Measurements from ENCODE around the gene IL12RB2.

The IL12RB2 gene

DNA sequence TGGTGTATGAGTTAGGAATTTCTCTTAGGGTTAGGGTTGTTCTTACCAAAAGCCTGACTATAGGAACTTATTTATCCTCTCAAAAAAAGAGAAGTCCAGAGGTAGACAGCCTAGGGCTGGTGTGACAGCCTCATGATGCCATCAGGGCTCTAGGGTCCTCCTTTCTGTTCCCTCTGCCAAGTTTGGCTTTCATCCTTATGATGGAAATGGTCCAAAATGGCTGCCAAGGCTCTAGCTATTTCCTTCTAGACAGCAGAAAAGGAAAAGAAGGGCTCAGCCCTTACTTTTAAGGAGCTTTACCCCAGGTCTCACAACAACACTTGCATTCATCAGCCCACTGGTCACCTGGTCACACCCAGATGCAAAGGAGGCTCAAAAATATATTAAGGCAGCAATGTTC lies 44.5 kb downstream of the IL12RB2 start:
- no peak for DNase-seq

DNA sequence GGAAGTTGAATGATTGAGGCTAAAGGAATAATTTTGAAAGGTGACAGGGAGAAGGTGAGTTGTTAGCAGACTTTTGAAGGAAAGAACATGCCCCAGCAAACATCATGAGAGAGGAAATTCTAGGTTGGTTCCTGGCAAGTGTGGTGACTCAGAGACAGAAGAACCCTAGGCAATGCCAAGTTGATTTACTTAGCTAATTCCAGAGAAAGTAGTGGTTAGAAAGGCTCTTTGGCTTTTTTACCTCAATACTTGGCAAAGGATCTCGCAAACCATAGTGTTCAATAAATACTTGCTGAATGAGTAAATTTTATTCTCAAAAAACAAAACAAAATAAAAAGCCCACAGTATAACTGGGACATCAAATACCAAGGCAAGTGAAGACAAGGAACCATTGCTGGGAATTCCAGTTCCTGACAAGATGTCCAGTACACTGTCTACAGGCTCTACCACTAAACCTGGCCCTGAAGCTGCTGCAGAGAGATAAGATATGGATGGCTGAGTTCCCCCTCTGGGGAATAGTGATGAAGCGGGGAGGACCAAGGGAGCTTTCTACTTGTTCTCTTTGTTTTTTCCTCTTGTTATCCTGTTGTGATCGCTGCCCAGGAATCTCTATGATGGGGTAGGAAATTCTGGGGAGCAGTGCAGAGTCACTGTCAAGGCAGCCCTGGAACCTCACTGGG lies 48.2 kb downstream of the IL12RB2 start:
- peak; percentile 76 for DNase-seq

DNA sequence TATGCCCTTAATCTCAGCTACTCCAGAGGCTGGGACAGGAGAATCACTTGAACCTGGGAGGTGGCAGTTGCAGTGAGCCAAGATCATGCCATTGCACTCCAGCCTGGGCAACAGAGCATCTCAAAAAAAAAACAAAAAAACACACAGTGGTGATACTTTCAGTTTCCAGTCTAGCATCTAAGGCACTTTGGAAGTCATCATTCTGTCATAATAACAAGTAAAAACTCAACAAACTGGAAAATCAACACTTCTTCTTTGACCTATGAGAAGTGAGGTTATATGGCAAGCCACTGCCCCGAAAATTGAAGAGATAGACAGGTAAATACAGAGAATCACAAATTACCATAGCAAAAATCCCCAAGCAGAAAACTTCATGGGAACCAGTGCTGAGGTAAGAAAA lies 51.9 kb downstream of the IL12RB2 start:
- DNase-seq = no peak

DNA sequence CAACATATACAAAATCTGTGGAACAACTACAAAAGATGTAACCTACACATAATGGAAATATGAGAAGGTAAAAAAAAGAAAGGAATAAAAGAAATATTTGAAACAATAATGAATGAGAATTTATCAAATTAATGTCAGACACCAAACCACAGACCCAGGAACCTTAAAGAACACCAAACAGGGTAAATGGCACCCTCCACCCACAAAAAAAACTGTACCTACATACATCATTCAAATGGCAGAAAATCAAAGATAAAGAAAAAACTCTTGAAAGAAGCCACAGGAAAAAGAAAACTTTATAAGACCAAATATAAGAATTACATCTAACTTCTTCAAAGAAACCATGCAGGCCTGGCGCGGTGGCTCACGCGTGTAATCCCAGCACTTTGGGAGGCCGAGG lies 54.0 kb downstream of the IL12RB2 start:
- no peak for DNase-seq

DNA sequence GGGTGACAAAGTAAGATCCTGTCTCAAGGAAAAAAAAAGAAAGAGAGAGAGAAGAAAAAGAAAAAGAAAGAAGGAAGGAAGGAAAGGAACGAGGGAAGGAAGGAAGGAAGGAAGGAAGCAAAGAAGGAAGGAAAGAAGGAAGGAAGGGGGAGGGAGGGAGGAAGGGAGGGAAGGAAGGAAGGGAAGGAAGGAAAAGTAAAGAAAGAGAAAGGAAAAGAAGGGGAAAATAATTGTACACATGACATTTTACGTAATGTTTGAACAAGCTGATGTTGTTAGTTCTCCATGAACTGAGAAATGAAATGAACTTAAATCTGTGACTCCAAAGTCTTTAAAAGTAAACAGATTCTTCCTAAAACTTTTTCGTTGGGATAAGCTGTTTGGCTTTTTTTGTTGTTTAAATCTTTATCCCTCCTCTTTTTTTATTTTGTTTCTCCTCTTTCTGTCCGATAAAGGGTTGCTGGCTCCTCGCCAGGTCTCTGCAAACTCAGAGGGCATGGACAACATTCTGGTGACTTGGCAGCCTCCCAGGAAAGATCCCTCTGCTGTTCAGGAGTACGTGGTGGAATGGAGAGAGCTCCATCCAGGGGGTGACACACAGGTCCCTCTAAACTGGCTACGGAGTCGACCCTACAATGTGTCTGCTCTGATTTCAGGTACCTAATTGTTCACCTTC lies 59.8 kb downstream of the IL12RB2 start:
- no peak for DNase-seq

DNA sequence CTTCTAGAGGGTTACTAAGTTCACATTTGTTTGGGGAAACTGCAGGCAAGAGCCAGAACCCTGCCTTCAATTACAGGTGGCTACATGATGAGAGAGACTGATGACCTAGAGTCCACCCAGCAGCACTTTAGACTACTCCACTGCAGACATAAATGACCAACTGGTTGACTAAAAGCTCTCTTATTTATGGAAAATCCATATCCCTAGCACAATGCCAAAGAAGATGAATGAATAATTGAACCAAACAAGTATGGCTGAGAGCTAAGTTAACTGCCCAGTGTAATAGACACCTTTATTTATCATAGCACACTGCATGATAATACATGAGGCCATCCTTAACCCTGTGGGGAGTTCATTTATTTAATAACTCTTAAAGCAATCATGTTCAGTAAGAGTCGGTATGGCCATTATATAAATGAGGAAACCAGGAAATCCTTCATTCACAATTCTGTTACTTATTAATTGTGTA lies 60.4 kb downstream of the IL12RB2 start:
- no peak for DNase-seq

DNA sequence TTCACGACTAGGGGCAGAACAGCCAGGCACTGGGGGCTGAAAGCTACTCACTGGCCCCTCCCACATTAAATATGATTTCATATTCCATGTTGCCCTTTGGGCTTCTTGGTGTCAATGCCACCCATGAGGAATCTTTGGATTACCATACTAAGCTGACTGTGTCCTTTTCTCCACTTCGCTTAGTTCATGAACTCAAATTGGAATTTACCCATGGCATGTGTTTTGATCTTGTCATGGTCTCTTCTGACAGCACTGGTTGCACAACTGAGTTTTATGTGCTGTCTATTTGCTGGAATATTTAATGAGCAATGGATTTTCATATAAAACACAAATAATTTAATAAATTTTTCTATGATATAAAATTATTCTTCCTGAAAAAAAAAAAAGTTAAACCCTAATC lies 63.4 kb downstream of the IL12RB2 start:
- no peak for DNase-seq

DNA sequence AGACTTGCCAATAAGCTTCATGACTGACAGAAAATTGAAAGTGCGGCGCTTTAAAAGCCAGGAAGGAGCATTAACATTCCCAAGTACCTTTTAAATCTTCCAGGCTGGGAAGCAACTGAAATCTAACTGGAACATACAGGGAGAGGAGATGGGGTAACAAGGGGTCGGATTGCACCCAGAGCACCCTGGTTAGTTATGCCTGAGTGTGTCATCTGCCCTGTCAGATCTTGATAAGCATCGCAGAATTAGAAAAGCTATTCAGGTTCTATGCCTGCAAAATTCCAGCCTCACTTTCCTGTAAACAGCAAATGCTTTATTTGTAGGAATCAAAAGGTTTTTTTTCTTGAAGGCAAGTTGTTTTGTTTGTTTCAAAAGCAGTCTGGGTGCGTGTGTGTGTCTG lies 64.0 kb downstream of the IL12RB2 start:
- DNase-seq = peak; percentile 51

DNA sequence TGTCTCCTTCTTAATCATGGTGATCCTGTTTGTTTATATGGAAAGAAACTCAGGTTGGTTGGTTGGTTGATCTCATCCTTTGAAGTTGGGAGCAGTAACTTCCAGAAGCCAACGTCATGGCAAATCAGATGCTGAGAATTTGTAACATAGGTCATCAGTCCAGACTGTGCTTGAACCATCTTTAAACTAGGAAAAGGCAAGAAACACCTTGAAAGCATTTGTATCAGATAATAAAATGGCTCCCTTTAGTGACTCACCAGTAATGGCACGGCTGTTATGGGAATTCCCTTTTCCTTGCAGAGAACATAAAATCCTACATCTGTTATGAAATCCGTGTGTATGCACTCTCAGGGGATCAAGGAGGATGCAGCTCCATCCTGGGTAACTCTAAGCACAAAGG lies 64.5 kb downstream of the IL12RB2 start:
- peak; percentile 52 for DNase-seq

DNA sequence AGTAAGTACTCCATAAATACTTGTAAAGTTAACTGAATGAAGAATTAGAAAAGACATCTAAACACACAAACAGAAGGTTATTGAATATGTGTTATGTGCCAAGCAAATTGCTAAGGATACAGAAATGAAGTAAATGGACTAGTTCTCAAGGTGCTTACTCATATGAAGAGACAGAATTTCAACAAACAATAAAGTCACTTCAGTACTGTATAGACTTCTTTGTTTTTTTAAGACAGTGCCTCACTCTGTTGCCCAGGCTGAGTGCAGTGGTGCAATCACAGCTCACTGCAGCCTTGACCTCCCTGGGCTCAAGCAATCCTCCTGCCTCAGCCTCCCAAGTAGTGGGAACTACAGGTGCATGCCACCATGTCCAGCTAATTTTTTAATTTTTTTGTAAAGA lies 65.2 kb downstream of the IL12RB2 start:
- no peak for DNase-seq

DNA sequence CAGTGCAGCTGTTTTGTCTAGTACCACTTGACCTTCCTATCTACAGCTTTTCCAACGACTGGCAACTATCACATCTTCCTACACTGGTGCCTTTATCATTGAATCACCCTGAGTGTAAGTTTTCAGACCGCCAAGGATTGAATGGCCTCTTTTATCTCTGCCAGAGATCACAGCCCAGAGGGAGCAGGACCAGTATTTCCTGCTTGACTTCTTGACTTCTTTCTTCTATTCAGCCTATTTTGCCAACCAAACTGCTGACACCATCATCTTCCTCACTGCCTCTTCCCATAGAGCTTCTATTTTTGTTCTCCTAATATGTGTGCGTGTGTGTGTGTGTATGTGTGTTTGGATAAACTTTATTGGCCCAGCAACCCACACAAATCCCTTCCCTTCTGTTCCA lies 68.7 kb downstream of the IL12RB2 start:
- no peak for DNase-seq

DNA sequence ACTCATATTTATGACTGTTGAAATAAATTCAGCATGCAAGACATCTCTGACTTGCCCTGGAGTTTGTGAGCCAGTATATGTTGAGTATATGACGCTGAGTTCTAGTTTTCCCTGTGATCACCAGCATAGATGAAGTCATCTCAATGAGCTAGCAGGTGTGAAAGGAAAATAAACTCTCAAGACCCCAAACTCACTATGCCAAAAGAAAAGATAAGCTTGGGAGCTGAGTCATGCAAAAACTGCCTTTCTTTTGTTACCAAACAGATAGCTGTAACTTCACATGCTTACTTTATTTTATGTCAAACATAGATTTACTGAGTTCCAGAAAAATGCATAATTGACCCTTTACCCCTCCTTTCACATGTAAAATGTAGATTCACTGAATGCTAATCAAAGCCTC lies 69.6 kb downstream of the IL12RB2 start:
- DNase-seq = no peak

DNA sequence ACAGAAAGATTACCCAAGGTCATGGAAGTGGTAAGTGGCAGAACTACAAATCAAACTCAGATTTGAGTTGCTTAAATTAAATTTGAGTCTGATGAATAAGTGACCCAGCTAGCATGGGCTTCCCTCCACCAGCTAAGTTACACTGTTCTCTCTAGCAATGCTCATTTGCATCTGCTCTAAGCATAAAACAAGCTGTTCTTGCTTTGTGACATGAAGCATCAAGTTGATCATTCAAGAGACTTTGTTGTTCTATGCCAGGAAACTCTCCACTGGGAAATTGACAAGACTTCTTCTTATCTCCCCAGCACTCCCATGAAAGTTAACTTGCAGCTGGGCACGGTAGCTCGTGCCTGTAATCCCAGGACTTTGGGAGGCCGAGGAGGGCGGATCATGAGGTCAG lies 73.5 kb downstream of the IL12RB2 start:
- DNase-seq = no peak

DNA sequence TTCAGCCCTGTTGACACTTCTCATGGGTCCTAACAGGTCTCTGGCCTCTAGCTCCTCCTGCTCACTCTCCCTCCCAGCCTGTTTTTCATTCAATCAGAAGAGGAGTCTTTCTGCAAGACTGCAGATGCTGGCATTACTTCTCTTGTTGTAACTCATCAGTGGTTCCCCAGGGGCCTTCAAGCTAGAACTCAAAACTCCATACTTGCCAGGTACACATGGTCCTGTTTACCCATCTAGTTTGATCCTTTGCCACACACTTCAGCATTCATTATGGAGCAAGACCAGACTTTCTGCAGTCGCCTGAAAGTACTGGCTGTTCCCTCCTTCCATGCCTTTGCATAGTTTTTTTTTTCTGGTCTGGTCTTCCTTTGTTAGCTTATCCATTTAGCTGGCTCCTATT lies 74.6 kb downstream of the IL12RB2 start:
- DNase-seq = no peak

DNA sequence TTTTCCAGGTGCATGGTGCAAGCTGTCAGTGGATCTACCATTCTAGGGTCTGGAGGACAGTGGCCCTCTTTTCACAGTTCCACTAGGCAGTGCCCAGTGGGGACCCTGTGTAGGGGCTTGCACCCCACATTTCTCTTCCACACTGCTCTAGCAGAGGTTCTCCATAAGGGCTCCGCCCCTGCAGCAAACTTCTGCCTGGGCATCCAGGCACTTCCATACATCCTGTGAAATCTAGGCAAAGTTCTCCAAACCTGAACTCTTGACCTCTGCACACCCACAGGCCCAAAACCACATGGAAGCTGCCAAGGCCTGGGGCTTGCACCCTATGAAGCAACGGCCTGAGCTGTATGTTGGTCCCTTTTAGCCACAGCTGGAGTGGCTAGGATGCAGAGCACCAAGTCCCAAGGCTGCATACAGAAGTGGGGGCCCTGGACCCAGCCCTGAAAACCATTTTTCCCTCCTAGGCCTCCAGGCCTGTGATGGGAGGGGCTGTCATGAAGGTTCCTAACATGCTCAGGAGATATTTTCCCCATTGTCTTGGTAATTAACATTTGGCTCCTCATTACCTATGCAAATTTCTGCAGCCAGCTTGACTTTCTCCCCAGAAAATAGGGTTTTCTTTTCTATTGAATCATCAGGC lies 76.4 kb downstream of the IL12RB2 start:
- no peak for DNase-seq

DNA sequence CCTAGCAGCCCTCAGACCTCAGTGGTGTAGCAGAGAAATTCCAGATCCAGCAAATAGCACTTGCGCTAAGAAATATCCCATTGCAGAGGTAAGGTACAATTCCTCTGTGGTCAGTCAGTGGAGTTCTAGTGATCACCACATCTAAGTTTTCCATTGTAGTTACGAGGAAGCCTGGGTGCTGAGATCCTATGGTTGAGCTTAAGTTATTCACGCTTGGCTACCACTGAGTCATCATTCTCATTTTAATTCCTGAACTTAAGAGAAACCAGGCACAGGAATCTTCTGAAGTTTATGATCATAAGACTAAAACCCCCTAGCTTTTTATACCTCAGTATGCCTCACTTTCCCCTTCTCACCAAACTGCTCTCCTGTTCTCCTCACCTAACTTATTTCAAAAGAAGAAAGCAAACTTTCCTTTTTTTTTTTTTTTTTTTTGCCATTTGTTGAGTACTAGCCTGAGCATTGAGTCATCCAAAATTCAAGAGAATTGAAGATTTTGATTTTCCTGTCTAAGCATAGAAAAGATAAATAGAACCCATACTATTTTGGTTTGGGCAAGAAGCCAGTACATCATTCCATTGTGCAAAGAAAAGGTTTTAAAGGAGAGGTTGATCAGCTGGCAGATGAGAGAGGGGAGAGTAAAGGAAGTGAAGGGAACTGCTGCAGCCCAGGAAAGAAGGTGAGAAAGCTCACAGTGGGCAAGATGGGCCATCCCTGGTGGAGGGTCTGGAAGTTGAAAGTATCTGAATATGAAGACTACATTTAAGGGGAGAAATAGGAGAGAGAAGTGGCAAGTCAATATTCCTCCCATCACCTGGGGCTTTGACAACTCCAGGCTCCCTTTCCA lies 82.6 kb downstream of the IL12RB2 start:
- DNase-seq = peak; percentile 80

DNA sequence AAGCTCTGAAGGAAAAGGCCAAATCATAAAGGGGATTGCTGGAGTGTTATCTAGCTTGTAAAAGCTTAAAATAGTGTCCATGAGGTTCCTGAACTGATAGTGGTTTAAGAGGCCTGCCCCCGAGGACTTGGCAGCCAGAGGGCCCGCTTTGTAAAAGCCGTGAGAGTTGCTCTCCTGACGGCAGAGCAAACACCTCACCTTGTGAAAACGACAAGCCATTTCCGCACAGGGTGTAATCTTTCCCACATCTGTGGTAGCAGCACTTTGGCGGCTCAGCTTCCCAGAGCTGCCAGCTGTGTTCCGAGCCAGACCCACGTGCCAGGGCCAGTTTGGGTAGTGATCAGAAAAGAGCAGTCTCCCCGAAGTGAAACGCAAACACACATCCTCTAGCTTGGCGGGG lies 85.6 kb downstream of the IL12RB2 start:
- DNase-seq = no peak

DNA sequence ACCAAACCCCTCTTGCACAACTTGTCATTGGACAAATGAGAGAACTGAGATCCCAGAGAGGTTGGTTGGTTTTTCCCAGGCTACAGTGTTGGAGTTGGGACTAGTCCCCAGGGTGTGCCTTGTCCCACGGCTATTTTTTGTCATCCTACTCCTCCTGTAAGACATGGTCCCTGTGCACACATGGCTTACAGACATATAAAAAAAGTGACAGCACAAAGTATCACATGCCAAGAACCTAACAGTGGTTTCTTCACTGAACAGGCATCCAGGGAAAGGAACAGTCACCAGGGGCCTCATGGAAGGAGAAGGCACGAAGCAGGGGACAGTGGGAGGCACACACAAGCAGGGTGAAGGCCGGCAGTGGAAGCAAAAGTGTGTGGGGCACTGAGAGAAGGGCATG lies 86.1 kb downstream of the IL12RB2 start:
- no peak for DNase-seq

DNA sequence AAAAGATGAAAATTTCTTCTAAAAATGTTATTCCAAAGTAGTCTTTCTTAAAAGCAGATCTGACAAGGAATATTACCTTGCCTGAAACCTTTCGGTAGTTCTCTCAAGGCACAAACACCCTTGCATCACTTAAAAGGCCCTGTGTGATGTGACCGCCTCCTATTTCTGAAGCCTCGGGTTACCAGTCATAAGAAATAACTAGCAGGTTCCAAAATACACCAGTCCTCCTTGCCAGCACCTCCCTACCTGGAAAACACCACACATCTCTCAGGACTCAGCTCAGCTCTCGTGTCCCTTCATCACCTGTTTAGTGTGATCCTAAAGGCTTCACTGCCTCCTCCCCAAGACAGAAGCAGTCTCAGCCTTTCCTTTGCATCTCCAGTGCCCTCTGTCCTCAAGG lies 86.9 kb downstream of the IL12RB2 start:
- no peak for DNase-seq

DNA sequence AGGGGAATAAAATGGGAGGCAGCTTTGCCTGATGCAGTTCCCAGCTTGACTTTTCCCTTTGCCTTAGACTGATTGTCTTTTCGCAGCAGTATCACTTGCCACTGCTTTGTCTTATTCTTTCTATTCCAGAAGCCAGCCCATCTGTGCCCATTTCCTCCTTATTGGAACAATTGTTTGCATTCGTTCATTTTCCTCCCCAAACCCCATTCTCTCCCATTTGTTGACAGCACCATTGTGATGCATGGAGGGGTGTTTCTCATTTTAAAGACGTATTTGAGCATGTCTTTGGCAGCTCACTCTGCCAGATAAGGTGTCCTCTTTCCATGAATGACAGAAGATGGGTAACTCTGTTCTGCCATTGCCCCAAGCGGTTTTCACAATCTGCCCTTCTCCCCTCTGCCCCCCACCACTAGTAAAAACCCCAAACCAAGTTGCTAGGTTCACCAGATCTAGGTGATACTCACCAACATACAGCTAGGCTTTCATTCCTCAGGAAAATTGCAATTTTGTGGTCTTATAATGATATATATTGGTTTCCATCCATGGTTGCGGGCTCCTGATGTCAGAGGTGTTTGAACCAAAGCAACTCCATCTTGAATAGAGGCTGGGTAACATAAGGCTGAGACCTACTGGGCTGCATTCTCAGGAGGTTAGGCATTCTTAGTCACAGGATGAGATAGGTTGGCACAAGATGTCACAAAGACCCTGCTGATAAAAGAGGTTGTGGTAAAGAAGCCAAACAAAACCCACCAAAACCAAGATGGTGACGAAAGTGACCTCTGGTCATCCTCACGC lies 91.7 kb downstream of the IL12RB2 start:
- no peak for DNase-seq

DNA sequence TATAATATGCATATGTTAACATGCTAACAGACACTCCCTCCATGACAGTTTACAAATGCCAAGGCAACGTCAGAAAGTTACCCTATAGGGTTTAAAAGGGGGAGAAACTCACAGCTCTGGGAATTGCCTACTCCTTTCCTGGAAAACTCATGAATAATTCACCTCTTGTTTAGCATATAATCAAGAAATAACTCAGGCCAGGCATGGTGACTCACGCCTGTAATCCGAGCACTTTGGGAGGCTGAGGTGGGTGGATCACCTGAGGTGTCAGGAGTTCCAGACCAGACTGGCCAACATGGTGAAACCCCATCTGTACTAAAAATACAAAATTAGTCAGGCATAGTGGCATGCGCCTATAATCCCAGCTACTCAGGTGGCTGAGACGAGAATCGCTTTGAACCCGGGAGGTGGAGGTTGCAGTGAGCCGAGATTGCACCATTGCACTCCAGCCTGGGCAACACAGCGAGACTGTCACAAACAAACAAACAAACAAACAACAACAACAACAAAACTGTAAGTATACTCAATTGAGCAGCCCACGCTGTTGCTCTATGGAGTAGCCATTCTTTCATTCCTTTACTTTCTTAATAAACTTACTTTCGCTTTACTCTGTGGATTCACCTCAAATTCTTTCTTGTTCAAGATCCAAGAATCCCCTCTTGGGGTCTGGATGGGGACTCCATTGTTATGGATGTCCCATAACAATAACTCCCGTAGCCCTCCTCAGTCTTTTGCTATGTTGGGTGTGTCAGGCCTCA lies 92.5 kb downstream of the IL12RB2 start:
- DNase-seq = peak; percentile 85

DNA sequence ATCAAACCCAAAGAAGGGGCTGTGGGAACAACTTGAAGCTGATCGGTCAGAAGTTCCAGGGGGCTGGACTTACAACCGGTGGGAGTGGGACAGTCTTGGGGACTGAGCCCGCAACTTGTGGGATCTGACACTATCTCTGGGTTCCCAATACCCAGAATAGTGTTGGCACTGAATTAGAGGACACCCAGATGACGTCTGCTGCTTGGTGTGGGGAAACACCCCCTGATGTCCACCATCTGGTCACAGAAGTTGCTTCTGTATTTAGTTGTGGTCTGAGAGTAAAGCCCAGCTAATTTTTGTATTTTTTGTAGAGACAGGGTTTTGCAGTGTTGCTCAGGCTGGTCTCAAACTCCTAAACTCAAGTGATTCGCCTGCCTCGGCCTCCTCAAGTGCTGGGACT lies 93.8 kb downstream of the IL12RB2 start:
- DNase-seq = no peak

All from NCI-H226 (cell line).